ENCODE measurements around the gene GPATCH2. TPM values are rescaled to one million over a fixed set of nuclear protein-coding genes. Genes with fewer than 3 reads are reported as not detected.

The GPATCH2 gene
- polyA plus RNA-seq, 1 donor from 2014 or later = 12.3 TPM

- Histone ChIP-seq H3K27ac (ENCODE audit: low read length) (no peak overlapping the region), H3K79me2 (replicated peaks; ENCODE audit: insufficient read depth, low read length) (no peaks in the 10 kb centered on the region), H3F3A (ENCODE audit: insufficient read depth, low read length, poor library complexity, severe bottlenecking) (no peaks in the 10 kb centered on the region), H3K9me2 (ENCODE audit: insufficient read depth, low read length) (no peaks in the 10 kb centered on the region), H4K20me1 (ENCODE audit: insufficient read depth) (no peaks in the 10 kb centered on the region), H3K27me3 (ENCODE audit: insufficient read depth, low read depth, low read length) (no peaks in the 10 kb centered on the region), H3K4me2 (ENCODE audit: low read length) (no peak overlapping the region), H3K9me3 (ENCODE audit: low read length) (no peaks in the 10 kb centered on the region), H3K9ac (ENCODE audit: low read length) (no peak overlapping the region), H3K36me3 (ENCODE audit: insufficient read depth, low read length) (no peaks in the 10 kb centered on the region), H2AFZ (ENCODE audit: low read depth, low read length) (no peak overlapping the region), H3K4me3 (ENCODE audit: low read length) (no peak overlapping the region)
- TF ChIP-seq REST (IDR thresholded peaks at IDR 0.05; ENCODE audit: borderline replicate concordance) (no peak), EP300 (conservative IDR thresholded peaks at IDR 0.05; ENCODE audit: poor library complexity, severe bottlenecking) (no peak)
- TF ChIP-seq, protein P1, sequence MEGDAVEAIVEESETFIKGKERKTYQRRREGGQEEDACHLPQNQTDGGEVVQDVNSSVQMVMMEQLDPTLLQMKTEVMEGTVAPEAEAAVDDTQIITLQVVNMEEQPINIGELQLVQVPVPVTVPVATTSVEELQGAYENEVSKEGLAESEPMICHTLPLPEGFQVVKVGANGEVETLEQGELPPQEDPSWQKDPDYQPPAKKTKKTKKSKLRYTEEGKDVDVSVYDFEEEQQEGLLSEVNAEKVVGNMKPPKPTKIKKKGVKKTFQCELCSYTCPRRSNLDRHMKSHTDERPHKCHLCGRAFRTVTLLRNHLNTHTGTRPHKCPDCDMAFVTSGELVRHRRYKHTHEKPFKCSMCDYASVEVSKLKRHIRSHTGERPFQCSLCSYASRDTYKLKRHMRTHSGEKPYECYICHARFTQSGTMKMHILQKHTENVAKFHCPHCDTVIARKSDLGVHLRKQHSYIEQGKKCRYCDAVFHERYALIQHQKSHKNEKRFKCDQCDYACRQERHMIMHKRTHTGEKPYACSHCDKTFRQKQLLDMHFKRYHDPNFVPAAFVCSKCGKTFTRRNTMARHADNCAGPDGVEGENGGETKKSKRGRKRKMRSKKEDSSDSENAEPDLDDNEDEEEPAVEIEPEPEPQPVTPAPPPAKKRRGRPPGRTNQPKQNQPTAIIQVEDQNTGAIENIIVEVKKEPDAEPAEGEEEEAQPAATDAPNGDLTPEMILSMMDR (IDR thresholded peaks at IDR 0.05; ENCODE audit: poor library complexity, severe bottlenecking) = no peak
These were observed 62.7 kb downstream of the GPATCH2 start for GRCh38 chr1:217568200-217568599.

GRCh38 chr1:217564833-217565232, 66.1 kb downstream of the GPATCH2 start:
- Histone ChIP-seq H3K9ac (ENCODE audit: low read length) (no peak overlapping the region), H3K79me2 (replicated peaks; ENCODE audit: insufficient read depth, low read length) (no peaks in the 10 kb centered on the region), H3K9me2 (ENCODE audit: insufficient read depth, low read length) (no peaks in the 10 kb centered on the region), H4K20me1 (ENCODE audit: insufficient read depth) (no peaks in the 10 kb centered on the region), H3K9me3 (ENCODE audit: low read length) (no peaks in the 10 kb centered on the region), H3K4me3 (ENCODE audit: low read length) (no peak overlapping the region), H3K27ac (ENCODE audit: low read length) (no peak overlapping the region), H3K4me2 (ENCODE audit: low read length) (no peak overlapping the region), H3K36me3 (ENCODE audit: insufficient read depth, low read length) (no peaks in the 10 kb centered on the region), H3F3A (ENCODE audit: insufficient read depth, low read length, poor library complexity, severe bottlenecking) (no peaks in the 10 kb centered on the region), H2AFZ (ENCODE audit: low read depth, low read length) (no peak overlapping the region), H3K27me3 (ENCODE audit: insufficient read depth, low read depth, low read length) (no peaks in the 10 kb centered on the region)
- no peak for TF ChIP-seq RAD21 (conservative IDR thresholded peaks at IDR 0.05)
- TF ChIP-seq EZH2 (IDR thresholded peaks at IDR 0.05; ENCODE audit: borderline replicate concordance, insufficient read depth, low read length, poor library complexity, severe bottlenecking) = no peak
- TF ChIP-seq, protein P1 (IDR thresholded peaks at IDR 0.05; ENCODE audit: poor library complexity, severe bottlenecking) = no peak
- TF ChIP-seq SMC3 (conservative IDR thresholded peaks at IDR 0.05; ENCODE audit: poor library complexity) = no peak
- no peak for TF ChIP-seq EP300 (conservative IDR thresholded peaks at IDR 0.05; ENCODE audit: poor library complexity, severe bottlenecking)
